H9 (cell line): ENCODE data around the gene DAPK1. TPM values are rescaled to one million over a fixed set of nuclear protein-coding genes. Genes with fewer than 3 reads are reported as not detected.

ENCODE experiments used
- DNase-seq: peaks from one replicate; pipeline ENCODE4 v3.0.0-alpha.2; 2017
- H2AFZ ChIP-seq: one replicate; pipeline ENCODE4 v1.6.1; 2013; ENCODE audit warnings: mild to moderate bottlenecking, low read length, control low read depth, moderate library complexity
- H2AK5ac ChIP-seq: 2 replicates; pipeline ENCODE4 v1.6.1; 2013; ENCODE audit warnings: low read length, control low read depth, mixed read lengths; ENCODE audit not compliant: insufficient read length
- H2BK120ac ChIP-seq: one replicate; pipeline ENCODE4 v1.6.1; 2013; ENCODE audit warnings: low read depth, mild to moderate bottlenecking, low read length, control low read depth, inconsistent platforms; ENCODE audit not compliant: poor library complexity, severe bottlenecking
- H2BK12ac ChIP-seq: 2 replicates; pipeline ENCODE4 v1.6.1; 2013; ENCODE audit warnings: low read length, control low read depth, mixed read lengths, low read depth; ENCODE audit not compliant: insufficient read length
- H2BK15ac ChIP-seq: 2 replicates; pipeline ENCODE4 v1.6.1; 2013; ENCODE audit warnings: low read depth, low read length, control low read depth
- H2BK20ac ChIP-seq: one replicate; pipeline ENCODE4 v1.6.1; 2013; ENCODE audit warnings: low read depth, mild to moderate bottlenecking, low read length, control low read depth, inconsistent platforms; ENCODE audit not compliant: poor library complexity, severe bottlenecking
- H2BK5ac ChIP-seq: 2 replicates; pipeline ENCODE4 v1.6.1; 2013; ENCODE audit warnings: low read length, control low read depth, mixed read lengths; ENCODE audit not compliant: insufficient read length
- H3K14ac ChIP-seq: 2 replicates; pipeline ENCODE4 v1.6.1; 2013; ENCODE audit warnings: low read length, control low read depth; ENCODE audit not compliant: insufficient read depth
- H3K18ac ChIP-seq: 2 replicates; pipeline ENCODE4 v1.6.1; 2013; ENCODE audit warnings: low read depth, mild to moderate bottlenecking, mixed read lengths, low read length, control low read depth; ENCODE audit not compliant: insufficient read length
- H3K23ac ChIP-seq: 2 replicates; pipeline ENCODE4 v1.6.1; 2013; ENCODE audit warnings: low read length, control low read depth, mixed read lengths, low read depth; ENCODE audit not compliant: insufficient read length
- H3K23me2 ChIP-seq: 2 replicates; pipeline ENCODE4 v1.6.1; 2013; ENCODE audit warnings: low read depth, mild to moderate bottlenecking, mixed read lengths, low read length, control low read depth; ENCODE audit not compliant: insufficient read length, poor library complexity, severe bottlenecking
- H3K27ac ChIP-seq: 2 replicates; pipeline ENCODE4 v1.5.1; 2013; ENCODE audit warnings: low read length, control low read depth, mixed read lengths, low read depth; ENCODE audit not compliant: insufficient read length
- H3K27me3 ChIP-seq: 2 replicates; pipeline ENCODE4 v1.6.1; 2013; ENCODE audit warnings: low read length, control low read depth, inconsistent platforms; ENCODE audit not compliant: insufficient read depth
- H3K4ac ChIP-seq: 2 replicates; pipeline ENCODE4 v1.6.1; 2013; ENCODE audit warnings: low read depth, mild to moderate bottlenecking, control low read depth, inconsistent platforms, low read length, moderate library complexity
- H3K4me1 ChIP-seq: 2 replicates; pipeline ENCODE4 v1.6.1; 2013; ENCODE audit warnings: low read length, control low read depth, inconsistent platforms; ENCODE audit not compliant: insufficient read depth
- H3K4me2 ChIP-seq: 2 replicates; pipeline ENCODE4 v1.6.1; 2013; ENCODE audit warnings: low read length, control low read depth, mixed read lengths; ENCODE audit not compliant: insufficient read length, insufficient read depth
- H3K56ac ChIP-seq: 2 replicates; pipeline ENCODE4 v1.6.1; 2013; ENCODE audit warnings: low read depth, mild to moderate bottlenecking, mixed read lengths, low read length, control low read depth; ENCODE audit not compliant: insufficient read length
- H3K79me1 ChIP-seq: 2 replicates; pipeline ENCODE4 v1.6.1; 2013; ENCODE audit warnings: low read depth, mild to moderate bottlenecking, moderate library complexity, low read length, control low read depth, inconsistent platforms; ENCODE audit not compliant: insufficient read depth, poor library complexity, severe bottlenecking
- H3K79me2 ChIP-seq: 2 replicates; pipeline ENCODE4 v1.6.1; 2013; ENCODE audit warnings: low read length, control low read depth, inconsistent platforms; ENCODE audit not compliant: insufficient read depth
- H3K9ac ChIP-seq: 2 replicates; pipeline ENCODE4 v1.6.1; 2013; ENCODE audit warnings: low read length, control low read depth, mixed read lengths; ENCODE audit not compliant: insufficient read length; ENCODE audit errors: extremely low read depth
- H3K9me3 ChIP-seq: one replicate; pipeline ENCODE4 v1.6.1; 2013; ENCODE audit warnings: low read depth, low read length, inconsistent platforms; ENCODE audit not compliant: control insufficient read depth
- H3T11ph ChIP-seq: one replicate; pipeline ENCODE4 v1.6.1; 2013; ENCODE audit warnings: mild to moderate bottlenecking, low read length, control low read depth, inconsistent platforms
- H4K20me1 ChIP-seq: one replicate; pipeline ENCODE4 v1.6.1; 2013; ENCODE audit not compliant: control insufficient read depth, insufficient read length, insufficient read depth
- H4K5ac ChIP-seq: 2 replicates; pipeline ENCODE4 v1.6.1; 2013; ENCODE audit warnings: low read depth, mild to moderate bottlenecking, mixed read lengths, low read length, control low read depth; ENCODE audit not compliant: insufficient read length
- H4K8ac ChIP-seq: replicated peaks from 2 replicates; pipeline ENCODE4 v1.6.1; 2013; ENCODE audit warnings: low read length, control low read depth, mixed read lengths, low read depth; ENCODE audit not compliant: insufficient read length
- H4K91ac ChIP-seq: 2 replicates; pipeline ENCODE4 v1.6.1; 2013; ENCODE audit warnings: low read depth, mild to moderate bottlenecking, moderate library complexity, mixed read lengths, low read length, control low read depth; ENCODE audit not compliant: insufficient read length
- H3K27ac Mint-ChIP-seq, 3 experiments: 2 replicates in 2 of 3; 3 replicates in 1 of 3; pipeline ENCODE4 v1.8.0; 2020 to 2021; ENCODE audit warnings: mixed read lengths in 3 of 3, mild to moderate bottlenecking in 1 of 3, moderate library complexity in 1 of 3
- H3K27me3 Mint-ChIP-seq: 2 replicates; pipeline ENCODE4 v1.8.0; 2021; ENCODE audit warnings: low read depth, mild to moderate bottlenecking, moderate library complexity, mixed read lengths
- H3K36me3 Mint-ChIP-seq, 3 experiments: 2 replicates in 2 of 3; 3 replicates in 1 of 3; pipeline ENCODE4 v1.8.0; 2020 to 2021; ENCODE audit warnings: low read depth in 3 of 3, mixed read lengths in 3 of 3; ENCODE audit not compliant: insufficient read depth in 1 of 3
- H3K4me1 Mint-ChIP-seq, 2 experiments: 2 replicates each; pipeline ENCODE4 v1.8.0; 2020; ENCODE audit warnings: mixed read lengths in 2 of 2
- H3K4me3 Mint-ChIP-seq, 2 experiments: 2 replicates in 1 of 2; 3 replicates in 1 of 2; pipeline ENCODE4 v1.8.0; 2020 to 2021; ENCODE audit warnings: mild to moderate bottlenecking in 2 of 2, mixed read lengths in 2 of 2, moderate library complexity in 1 of 2
- H3K9me3 Mint-ChIP-seq, 2 experiments: 2 replicates in 1 of 2; 3 replicates in 1 of 2; pipeline ENCODE4 v1.8.0; 2020; ENCODE audit warnings: mild to moderate bottlenecking in 2 of 2, mixed read lengths in 2 of 2, moderate library complexity in 1 of 2
- WGBS: extraction: QIAGEN DNeasy Blood & Tissue Kit; methylation state at CpG from one replicate; pipeline ENCODE4 v1.1.7; 2013; ENCODE audit warnings: missing lambda C conversion rate, low lambda C conversion rate, mixed read lengths; ENCODE audit not compliant: insufficient read length; ENCODE audit errors: extremely low coverage; 5-methylcytosine and 5-hydroxymethylcytosine counted together
- total RNA-seq: library from RNA; stranded (reverse); gene quantifications from 2 replicates; pipeline ENCODE4 v1.2.1, GENCODE V29; 2021
- TF ChIP-seq, protein P1 (sequence below): fragments of 200-600 bp; sonication (generic); conservative IDR thresholded peaks from 3 replicates; pipeline ENCODE4 v1.8.0; 2021; ENCODE audit warnings: antibody characterized with exemption, mild to moderate bottlenecking

Gene DAPK1
- total RNA-seq, 1 experiment from 2014 or later: 79.4 TPM

- H2AFZ ChIP-seq: no peak overlapping the region
- H3K4me1 ChIP-seq: no peaks in the 10 kb centered on the region
- no peak overlapping the region for H3K27ac ChIP-seq
- H2BK120ac ChIP-seq: no peak overlapping the region
- H2BK20ac ChIP-seq: no peak overlapping the region
- Mint-ChIP-seq H3K27me3 (peaks cover 24% of the 10 kb centered on the region), H3K4me3 (no peak overlapping the region), H3K27ac (no peak overlapping the region), H3K36me3 (peaks cover 5 to 9% (median 8%) of the 10 kb centered on the region in 3 experiments), H3K9me3 (peaks cover 0 to 3% of the 10 kb centered on the region in 2 experiments; a peak in 1 of 5 replicates), H3K4me1 (peaks cover 25 to 43% of the 10 kb centered on the region in 2 experiments)
- TF ChIP-seq, protein P1, sequence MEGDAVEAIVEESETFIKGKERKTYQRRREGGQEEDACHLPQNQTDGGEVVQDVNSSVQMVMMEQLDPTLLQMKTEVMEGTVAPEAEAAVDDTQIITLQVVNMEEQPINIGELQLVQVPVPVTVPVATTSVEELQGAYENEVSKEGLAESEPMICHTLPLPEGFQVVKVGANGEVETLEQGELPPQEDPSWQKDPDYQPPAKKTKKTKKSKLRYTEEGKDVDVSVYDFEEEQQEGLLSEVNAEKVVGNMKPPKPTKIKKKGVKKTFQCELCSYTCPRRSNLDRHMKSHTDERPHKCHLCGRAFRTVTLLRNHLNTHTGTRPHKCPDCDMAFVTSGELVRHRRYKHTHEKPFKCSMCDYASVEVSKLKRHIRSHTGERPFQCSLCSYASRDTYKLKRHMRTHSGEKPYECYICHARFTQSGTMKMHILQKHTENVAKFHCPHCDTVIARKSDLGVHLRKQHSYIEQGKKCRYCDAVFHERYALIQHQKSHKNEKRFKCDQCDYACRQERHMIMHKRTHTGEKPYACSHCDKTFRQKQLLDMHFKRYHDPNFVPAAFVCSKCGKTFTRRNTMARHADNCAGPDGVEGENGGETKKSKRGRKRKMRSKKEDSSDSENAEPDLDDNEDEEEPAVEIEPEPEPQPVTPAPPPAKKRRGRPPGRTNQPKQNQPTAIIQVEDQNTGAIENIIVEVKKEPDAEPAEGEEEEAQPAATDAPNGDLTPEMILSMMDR: no peak
- H4K8ac ChIP-seq: no peak overlapping the region
- no peak overlapping the region for H2AK5ac ChIP-seq
- H3K4ac ChIP-seq: no peak overlapping the region
- H3K9ac ChIP-seq: no peak overlapping the region
- H3T11ph ChIP-seq: no peak overlapping the region
- H3K9me3 ChIP-seq: no peaks in the 10 kb centered on the region
- H3K4me2 ChIP-seq: no peak overlapping the region
- H3K23me2 ChIP-seq: peaks cover 11% of the 10 kb centered on the region
- H2BK5ac ChIP-seq: no peak overlapping the region
- no peak overlapping the region for H3K18ac ChIP-seq
- no peaks in the 10 kb centered on the region; the same call in 1 of the 2 replicates for H3K79me2 ChIP-seq
- no peak overlapping the region for H3K56ac ChIP-seq
- no peaks in the 10 kb centered on the region for H3K79me1 ChIP-seq
- WGBS: no CpG with 5 or more reads among the region's 2 CpGs
- no peak overlapping the region for H3K14ac ChIP-seq
- no peak overlapping the region for H2BK15ac ChIP-seq
- no peak overlapping the region for H2BK12ac ChIP-seq
- no peaks in the 10 kb centered on the region for H3K27me3 ChIP-seq
- no peaks in the 10 kb centered on the region for H4K20me1 ChIP-seq
- no peak overlapping the region for H3K23ac ChIP-seq
- no peak for DNase-seq
- no peak overlapping the region for H4K5ac ChIP-seq
- H4K91ac ChIP-seq: no peak overlapping the region
Measured at GRCh38 chr9:87494970-87495471, 2.6 kb upstream of the DAPK1 start.
